SK-N-SH (cell line): ENCODE results near the gene TLCD2. TPM values are rescaled to one million over a fixed set of nuclear protein-coding genes. Genes with fewer than 3 reads are reported as not detected.

ENCODE experiments used
- CTCF ChIA-PET: fragments of 300-600, 350-600 bp; formaldehyde crosslinking; extraction: SDS; loops from one replicate; lab custom pipeline; 2021; lab: Yijun Ruan, JAX
- POLR2A ChIA-PET: fragments of 350-600 bp; sonication (Branson Sonifier 250); formaldehyde crosslinking; extraction: SDS; loops from one replicate; lab custom pipeline; 2020; ENCODE audit warnings: antibody characterized with exemption, inconsistent platforms; lab: Yijun Ruan, JAX
- DNase-seq: peaks from one replicate; pipeline ENCODE4 v3.0.0; 2012
- H2AFZ ChIP-seq: fragments of 200-600 bp; sonication (generic); 2 replicates; pipeline ENCODE4 v1.8.1; 2016; ENCODE audit warnings: antibody characterized with exemption, mild to moderate bottlenecking, low read depth
- H3F3A ChIP-seq: fragments of 200-600 bp; sonication (generic); replicated peaks from 2 replicates; pipeline ENCODE3; 2016; ENCODE audit warnings: antibody characterized with exemption, mild to moderate bottlenecking; ENCODE audit not compliant: insufficient read depth
- H3K27ac ChIP-seq, 2 experiments: fragments of 200-500 bp in 1 of 2; fragments of 200-600 bp in 1 of 2; sonication (Bioruptor generic) in 1 of 2; sonication (generic), shearing (Covaris generic) in 1 of 2; 2 replicates each; pipeline versions ENCODE4 v1.5.1 to v1.6.1; 2014 to 2016; ENCODE audit warnings: low read depth in 2 of 2, inconsistent platforms in 1 of 2, low read length in 1 of 2, mild to moderate bottlenecking in 1 of 2, mixed read lengths in 1 of 2
- H3K27me3 ChIP-seq: fragments of 200-600 bp; sonication (generic), shearing (Covaris generic); 2 replicates; pipeline ENCODE4 v1.6.1; 2016; ENCODE audit warnings: mixed run types; ENCODE audit not compliant: insufficient read depth
- H3K36me3 ChIP-seq, 2 experiments: fragments of 200-500 bp in 1 of 2; fragments of 200-600 bp in 1 of 2; sonication (Bioruptor generic) in 1 of 2; sonication (generic) in 1 of 2; replicated peaks in 1 of 2; 2 replicates each; pipeline versions ENCODE3 to v1.5.1; 2014 to 2016; ENCODE audit warnings: low read length in 1 of 2, mild to moderate bottlenecking in 1 of 2; ENCODE audit not compliant: insufficient read depth in 2 of 2, control insufficient read depth in 1 of 2
- H3K4me1 ChIP-seq, 2 experiments: fragments of 200-500 bp in 1 of 2; fragments of 200-600 bp in 1 of 2; sonication (Bioruptor generic) in 1 of 2; sonication (generic), shearing (Covaris generic) in 1 of 2; 2 replicates each; pipeline versions ENCODE4 v1.5.1 to v1.6.1; 2014 to 2016; ENCODE audit warnings: low read depth in 1 of 2, low read length in 1 of 2, mixed run types in 1 of 2; ENCODE audit not compliant: insufficient read depth in 2 of 2, control insufficient read depth in 1 of 2
- H3K4me2 ChIP-seq: fragments of 200-600 bp; sonication (generic), shearing (Covaris generic); 2 replicates; pipeline ENCODE4 v1.6.1; 2017; ENCODE audit warnings: mixed run types
- H3K4me3 ChIP-seq, 2 experiments: fragments of 200-500 bp in 1 of 2; fragments of 200-600 bp in 1 of 2; sonication (Bioruptor generic) in 1 of 2; sonication (generic), shearing (Covaris generic) in 1 of 2; 2 replicates each; pipeline versions ENCODE4 v1.5.1 to v1.8.1; 2014 to 2016; ENCODE audit warnings: low read depth in 2 of 2, inconsistent platforms in 1 of 2, low read length in 1 of 2, mild to moderate bottlenecking in 1 of 2, mixed read lengths in 1 of 2, moderate library complexity in 1 of 2
- H3K79me2 ChIP-seq: fragments of 200-600 bp; sonication (generic); 2 replicates; pipeline ENCODE4 v1.8.1; 2017; ENCODE audit warnings: mild to moderate bottlenecking; ENCODE audit not compliant: insufficient read depth
- H3K9ac ChIP-seq: fragments of 200-600 bp; sonication (generic); 2 replicates; pipeline ENCODE4 v1.6.1; 2017; ENCODE audit warnings: mixed run types
- H3K9me2 ChIP-seq: fragments of 200-600 bp; sonication (generic); 2 replicates; pipeline ENCODE4 v1.6.1; 2017; ENCODE audit warnings: mixed run types
- H3K9me3 ChIP-seq: fragments of 200-600 bp; sonication (generic); 2 replicates; pipeline ENCODE4 v1.6.1; 2017; ENCODE audit warnings: mixed run types, mild to moderate bottlenecking, moderate library complexity
- H4K20me1 ChIP-seq: fragments of 200-600 bp; sonication (generic); 2 replicates; pipeline ENCODE4 v1.6.1; 2017; ENCODE audit warnings: mild to moderate bottlenecking, mixed run types; ENCODE audit not compliant: insufficient read depth
- FOSL2 ChIP-seq: IDR thresholded peaks from 2 replicates; pipeline ENCODE4 v1.4.0; 2012; ENCODE audit warnings: low read depth, mild to moderate bottlenecking, moderate library complexity, borderline replicate concordance
- FOXJ3 ChIP-seq: sonication (generic); formaldehyde crosslinking; IDR thresholded peaks from 2 replicates; pipeline ENCODE4 v1.5.1; 2020; ENCODE audit warnings: mild to moderate bottlenecking, missing genetic modification reagents
- FOXM1 ChIP-seq: IDR thresholded peaks from 2 replicates; pipeline ENCODE4 v1.4.0; 2012; ENCODE audit warnings: low read depth, mild to moderate bottlenecking
- GABPA ChIP-seq: IDR thresholded peaks from 2 replicates; pipeline ENCODE4 v1.4.0; 2012; ENCODE audit warnings: low read depth, mild to moderate bottlenecking
- JUND ChIP-seq: IDR thresholded peaks from 2 replicates; pipeline ENCODE4 v1.4.0; 2012
- MEF2A ChIP-seq: IDR thresholded peaks from 2 replicates; pipeline ENCODE4 v1.4.0; 2012; ENCODE audit warnings: low read depth, borderline replicate concordance
- MXI1 ChIP-seq: IDR thresholded peaks from 2 replicates; pipeline ENCODE4 v1.6.1; 2012; ENCODE audit warnings: mild to moderate bottlenecking, low read depth, low read length, improper control_type of control experiment
- NRF1 ChIP-seq: IDR thresholded peaks from 2 replicates; pipeline ENCODE4 v1.6.1; 2012; ENCODE audit warnings: low read depth, mild to moderate bottlenecking, low read length
- RAD21 ChIP-seq: IDR thresholded peaks from 2 replicates; pipeline ENCODE4 v1.6.1; 2012; ENCODE audit warnings: mild to moderate bottlenecking, low read length
- REST ChIP-seq: IDR thresholded peaks from 2 replicates; pipeline ENCODE4 v1.6.1; 2012; ENCODE audit warnings: mild to moderate bottlenecking, low read depth, low read length, moderate library complexity
- SMC3 ChIP-seq: IDR thresholded peaks from 2 replicates; pipeline ENCODE4 v1.6.1; 2012; ENCODE audit warnings: low read depth, low read length, improper control_type of control experiment
- TCF12 ChIP-seq: IDR thresholded peaks from 2 replicates; pipeline ENCODE4 v1.4.0; 2012
- TEAD4 ChIP-seq: IDR thresholded peaks from 2 replicates; pipeline ENCODE4 v1.4.0; 2012; ENCODE audit warnings: mild to moderate bottlenecking, borderline replicate concordance; ENCODE audit not compliant: insufficient read depth
- YY1 ChIP-seq: IDR thresholded peaks from 2 replicates; pipeline ENCODE4 v1.4.0; 2012; ENCODE audit warnings: low read depth, mild to moderate bottlenecking
- WGBS: methylation state at CpG from one replicate; pipeline ENCODE4 v1.1.6; 2017; ENCODE audit warnings: low lambda C conversion rate; 5-methylcytosine and 5-hydroxymethylcytosine counted together
- polyA plus RNA-seq, 3 experiments: library from polyadenylated mRNA; depleted of rRNA; stranded (reverse); fragments of >200 nt; gene quantifications; 2 replicates each; pipeline ENCODE4 v1.2.3, GENCODE V29; 2012
- TF ChIP-seq, protein P1 (sequence below): IDR thresholded peaks from 2 replicates; pipeline ENCODE4 v1.4.0; 2012; ENCODE audit warnings: low read depth

TLCD2 gene
- polyA plus RNA-seq, 1 of the 3 experiments (the other 2 are of a cell fraction), result 1.3 TPM

DNA sequence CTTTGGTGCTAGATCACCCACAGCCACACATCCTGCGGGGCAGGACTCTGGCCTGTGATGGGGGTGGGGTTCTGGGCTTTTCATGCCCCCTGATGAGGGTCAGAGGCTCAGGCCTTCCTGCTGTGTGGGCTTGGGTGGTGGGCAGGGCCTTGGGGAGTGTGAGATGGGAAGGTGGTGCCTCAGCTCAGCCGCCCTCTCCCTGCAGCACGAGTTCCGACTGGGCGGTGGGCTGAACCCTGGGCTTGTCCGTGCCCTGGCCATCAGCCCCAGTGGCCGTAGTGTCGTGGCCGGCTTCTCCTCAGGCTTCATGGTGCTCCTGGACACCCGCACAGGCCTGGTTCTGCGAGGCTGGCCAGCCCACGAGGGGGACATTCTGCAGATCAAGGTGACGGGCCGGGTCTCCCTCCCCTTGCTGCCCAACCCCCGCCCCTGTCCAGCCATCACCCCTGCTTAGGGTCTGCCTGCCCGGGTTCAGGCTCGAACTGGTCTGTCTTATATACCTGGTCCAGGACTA, 25.7 kb upstream of the TLCD2 start:
- no peak overlapping the region for H3K4me3 ChIP-seq
- H3K9me2 ChIP-seq, result no peaks in the 10 kb centered on the region
- H2AFZ ChIP-seq, result no peak overlapping the region
- TF ChIP-seq TEAD4 (no peak), SMC3 (no peak), NRF1 (no peak), GABPA (no peak), TCF12 (no peak), MEF2A (no peak), REST (no peak), RAD21 (no peak), YY1 (no peak), JUND (no peak)
- TF ChIP-seq, protein P1, sequence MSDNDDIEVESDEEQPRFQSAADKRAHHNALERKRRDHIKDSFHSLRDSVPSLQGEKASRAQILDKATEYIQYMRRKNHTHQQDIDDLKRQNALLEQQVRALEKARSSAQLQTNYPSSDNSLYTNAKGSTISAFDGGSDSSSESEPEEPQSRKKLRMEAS, result no peak
- no peaks in the 10 kb centered on the region; a peak in 1 of 4 replicates for H3K4me1 ChIP-seq
- H4K20me1 ChIP-seq, result no peaks in the 10 kb centered on the region
- H3K4me2 ChIP-seq, result no peak overlapping the region
- no peaks in the 10 kb centered on the region for H3K27me3 ChIP-seq
- no peak overlapping the region for H3K9ac ChIP-seq
- H3K27ac ChIP-seq, result no peak overlapping the region
- no peaks in the 10 kb centered on the region for H3K79me2 ChIP-seq
- H3F3A ChIP-seq, result no peaks in the 10 kb centered on the region
- 92% methylated on average over 5 of the region's 17 CpGs for WGBS
- H3K9me3 ChIP-seq, result no peaks in the 10 kb centered on the region
- H3K36me3 ChIP-seq, result peaks cover 0 to 14% of the 10 kb centered on the region in 2 experiments
- ChIA-PET CTCF (interaction anchor here (1.3 kb wide), 1 partner anchor 29 kb away, joined by 5 read pairs; no protein-coding TSS in a partner anchor), POLR2A (no interaction called here)
- DNase-seq, result peak; percentile 38

- WGBS, result 96% methylated on average over 9 of the region's 10 CpGs
- no peaks in the 10 kb centered on the region for H3K9me3 ChIP-seq
- H2AFZ ChIP-seq, result no peak overlapping the region
- no peaks in the 10 kb centered on the region for H3K79me2 ChIP-seq
- H3K27ac ChIP-seq, result no peak overlapping the region
- H3K9ac ChIP-seq, result no peak overlapping the region
- no peak overlapping the region for H3K4me3 ChIP-seq
- no peaks in the 10 kb centered on the region for H4K20me1 ChIP-seq
- no peaks in the 10 kb centered on the region for H3F3A ChIP-seq
- no peaks in the 10 kb centered on the region; a peak in 1 of 4 replicates for H3K4me1 ChIP-seq
- no peak overlapping the region for H3K4me2 ChIP-seq
- ChIA-PET POLR2A (no interaction called here), CTCF (no interaction called here)
- no peaks in the 10 kb centered on the region for H3K27me3 ChIP-seq
- H3K36me3 ChIP-seq, result peaks cover 0 to 19% of the 10 kb centered on the region in 2 experiments
- DNase-seq, result no peak
- no peak for TF ChIP-seq FOSL2
- no peak for TF ChIP-seq TCF12
- no peak for TF ChIP-seq FOXJ3 (CRISPR knock-in tag)
- TF ChIP-seq JUND, result no peak
- no peak for TF ChIP-seq FOXM1
- TF ChIP-seq RAD21, result no peak
- no peak for TF ChIP-seq MXI1
- TF ChIP-seq, all 33 proteins: peak for 0
- no peaks in the 10 kb centered on the region for H3K9me2 ChIP-seq
Measured at GRCh38 chr17:1735418-1735817, 25.2 kb upstream of the TLCD2 start.
